Suppressor macrophage treated with lipopolysaccharide for 4 hours (primary cell): ENCODE measurements around the gene PRDM7.
"Not testable (repeated sequence)": the region's sequence is repeated elsewhere in the genome, so short reads cannot be mapped to it uniquely, and the experiment has no call there.

Experiments used
- DNase-seq: peaks from one replicate; pipeline ENCODE4 v3.0.0-alpha.2; 2020

PRDM7 gene

GRCh38 chr16:90077240-90077756 lies at the start of gene PRDM7:
TSS of gene PRDM7 (minus strand) at chr16:90077331. CDS start at chr16:90075910, 1,421 bp downstream.
- DNase-seq: peak; percentile 96

GRCh38 chr16:90121846-90122245 lies 44.7 kb upstream of the PRDM7 start:
- not testable (repeated sequence) for DNase-seq

GRCh38 chr16:90107617-90108016 lies 30.5 kb upstream of the PRDM7 start:
- DNase-seq: not testable (repeated sequence)

GRCh38 chr16:90107060-90107459 lies 29.9 kb upstream of the PRDM7 start:
- not testable (repeated sequence) for DNase-seq

GRCh38 chr16:90106271-90106670 lies 29.1 kb upstream of the PRDM7 start:
- not testable (repeated sequence) for DNase-seq

GRCh38 chr16:90104725-90105124 lies 27.6 kb upstream of the PRDM7 start:
- DNase-seq: peak; percentile 25

- not testable (repeated sequence) for DNase-seq
Measured at GRCh38 chr16:90102086-90102884, 25.2 kb upstream of the PRDM7 start.

- not testable (repeated sequence) for DNase-seq
Measured at GRCh38 chr16:90101332-90101731, 24.2 kb upstream of the PRDM7 start.

GRCh38 chr16:90100790-90101189 lies 23.7 kb upstream of the PRDM7 start:
- DNase-seq: not testable (repeated sequence)

- peak; percentile 41 for DNase-seq
Measured at GRCh38 chr16:90100229-90100628, 23.1 kb upstream of the PRDM7 start.

- DNase-seq: peak; percentile 32
Measured at GRCh38 chr16:90098936-90099335, 21.8 kb upstream of the PRDM7 start.

- not testable (repeated sequence) for DNase-seq
Measured at GRCh38 chr16:90097010-90097684, 20.0 kb upstream of the PRDM7 start.

GRCh38 chr16:90094791-90095190 lies 17.7 kb upstream of the PRDM7 start:
- not testable (repeated sequence) for DNase-seq

- not testable (repeated sequence) for DNase-seq
Measured at GRCh38 chr16:90094296-90094695, 17.2 kb upstream of the PRDM7 start.

GRCh38 chr16:90093799-90094198 lies 16.7 kb upstream of the PRDM7 start:
- DNase-seq: not testable (repeated sequence)

- not testable (repeated sequence) for DNase-seq
Measured at GRCh38 chr16:90092781-90093180, 15.7 kb upstream of the PRDM7 start.

- DNase-seq: no peak
Measured at GRCh38 chr16:90084215-90084950, 7.3 kb upstream of the PRDM7 start.

GRCh38 chr16:90083139-90083538 lies 6.0 kb upstream of the PRDM7 start:
- DNase-seq: no peak

GRCh38 chr16:90081606-90081970 lies 4.5 kb upstream of the PRDM7 start:
- DNase-seq: no peak

- no peak for DNase-seq
Measured at GRCh38 chr16:90078579-90078895, 1.4 kb upstream of the PRDM7 start.

- DNase-seq: peak; percentile 18
Measured at GRCh38 chr16:90077757-90078578, 837 bp upstream of the PRDM7 start.

GRCh38 chr16:90072442-90073105 lies 4.6 kb downstream of the PRDM7 start:
- DNase-seq: no peak
